Measurements from ENCODE around the gene PLD6.

Gene PLD6

GRCh38 chr17:17155568-17155967 is 50.6 kb downstream of the PLD6 start:
- DNase-seq (ENCODE audit: low spot score), result no peak

DNA sequence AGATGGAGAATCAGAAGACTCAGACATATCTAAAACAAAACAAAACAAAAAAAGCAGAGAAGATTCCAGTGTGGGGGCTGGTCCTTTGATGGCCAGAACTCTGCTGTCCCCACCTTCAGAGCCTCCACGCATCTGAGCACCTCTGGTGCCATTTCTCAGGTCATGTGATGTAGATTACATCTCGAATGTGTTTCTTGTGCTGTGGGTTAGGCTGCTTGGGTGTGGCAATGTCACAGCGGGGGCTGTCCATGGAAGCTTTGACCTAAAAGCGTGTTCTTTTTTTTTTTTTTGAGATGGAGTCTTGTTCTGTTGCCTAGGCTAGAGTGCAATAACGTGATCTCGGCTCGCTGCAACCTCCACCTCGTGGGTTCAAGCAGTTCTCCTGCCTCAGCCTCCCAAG is 51.2 kb downstream of the PLD6 start:
- no peak for DNase-seq (ENCODE audit: low spot score)

DNA sequence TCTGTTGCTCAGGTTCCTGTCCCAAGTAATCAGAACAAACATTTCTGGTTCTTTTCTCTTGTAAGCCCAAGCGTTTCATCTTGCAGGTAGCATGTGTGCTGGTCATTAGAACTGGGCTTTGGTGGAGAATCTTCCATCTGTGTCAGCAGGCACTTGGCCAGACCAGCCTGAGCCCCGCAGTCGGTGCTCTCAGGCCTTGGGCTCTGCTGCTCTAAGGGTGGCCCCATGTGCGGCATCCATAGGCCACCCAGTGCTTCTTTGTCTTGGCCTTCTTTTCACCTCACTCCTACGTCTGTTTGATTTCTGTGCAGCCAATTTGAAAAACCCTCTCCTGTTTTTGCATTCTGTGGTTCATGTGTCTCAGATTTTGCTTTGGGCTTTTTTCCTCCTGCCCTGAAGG is 51.6 kb downstream of the PLD6 start:
- DNase-seq (ENCODE audit: low spot score), result no peak

DNA sequence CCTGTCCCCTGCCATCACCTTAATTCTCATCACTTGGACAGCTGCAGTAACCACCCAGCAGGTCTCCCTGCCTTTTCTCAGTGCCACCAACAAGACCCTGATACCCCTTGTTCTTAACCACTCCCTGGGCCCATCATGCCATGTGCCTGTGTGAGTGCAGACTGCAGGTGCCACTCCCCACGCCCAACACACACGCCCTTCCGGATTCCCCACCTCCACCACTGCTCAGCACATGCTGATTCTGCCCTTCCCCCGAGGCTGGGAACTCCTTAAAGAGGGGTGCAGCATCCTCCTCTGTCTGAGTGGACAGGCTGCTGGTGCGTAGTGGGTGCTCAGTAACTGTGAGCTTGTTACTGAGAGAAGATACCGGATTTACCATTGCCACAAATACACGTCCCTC is 52.4 kb downstream of the PLD6 start:
- DNase-seq (ENCODE audit: low spot score), result no peak

- DNase-seq (ENCODE audit: low spot score), result no peak
Measured at GRCh38 chr17:17153071-17153470, 53.1 kb downstream of the PLD6 start.

DNA sequence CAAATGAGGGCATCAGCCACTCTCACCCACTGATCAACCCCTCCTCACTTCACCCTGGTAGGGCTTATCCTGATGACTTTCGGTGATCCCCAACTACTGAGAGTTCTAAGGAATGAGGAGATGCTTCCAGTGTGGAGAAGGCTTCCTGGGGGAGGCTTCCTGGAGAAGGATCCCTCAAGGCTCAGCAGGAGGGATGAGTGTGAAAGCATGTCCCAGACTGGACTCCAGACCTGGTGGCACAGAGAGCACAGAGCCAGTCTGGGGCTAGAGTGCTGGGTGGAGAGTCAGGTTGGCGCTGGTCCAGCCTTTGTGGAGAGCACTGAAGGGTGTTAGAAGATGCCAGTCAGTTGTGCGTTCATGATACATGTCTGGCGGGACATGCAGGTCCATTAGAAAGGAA is 53.7 kb downstream of the PLD6 start:
- DNase-seq (ENCODE audit: low spot score), result peak; percentile 26

GRCh38 chr17:17151962-17152361 is 54.2 kb downstream of the PLD6 start:
- peak; percentile 89 for DNase-seq (ENCODE audit: low spot score)

DNA sequence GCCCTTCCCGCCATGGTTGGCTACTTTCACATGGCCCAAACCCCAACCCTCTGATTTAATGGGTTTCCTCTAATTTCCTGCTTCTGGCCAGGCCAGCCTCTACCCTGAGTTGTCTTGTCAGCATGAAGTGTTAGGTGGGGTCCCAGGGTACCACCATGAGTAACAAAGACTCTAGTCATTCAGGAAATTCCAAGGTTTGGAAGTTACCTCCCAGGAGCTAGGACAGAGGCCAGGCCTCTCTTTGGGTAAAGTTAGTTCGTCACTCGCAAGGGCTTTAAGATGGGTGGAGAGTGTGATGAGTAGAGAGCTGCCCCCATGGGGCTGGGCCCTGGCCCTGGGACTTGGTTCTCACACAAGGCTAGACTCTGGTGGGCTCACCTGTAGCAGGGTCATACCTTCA is 54.6 kb downstream of the PLD6 start:
- DNase-seq (ENCODE audit: low spot score), result no peak

DNA sequence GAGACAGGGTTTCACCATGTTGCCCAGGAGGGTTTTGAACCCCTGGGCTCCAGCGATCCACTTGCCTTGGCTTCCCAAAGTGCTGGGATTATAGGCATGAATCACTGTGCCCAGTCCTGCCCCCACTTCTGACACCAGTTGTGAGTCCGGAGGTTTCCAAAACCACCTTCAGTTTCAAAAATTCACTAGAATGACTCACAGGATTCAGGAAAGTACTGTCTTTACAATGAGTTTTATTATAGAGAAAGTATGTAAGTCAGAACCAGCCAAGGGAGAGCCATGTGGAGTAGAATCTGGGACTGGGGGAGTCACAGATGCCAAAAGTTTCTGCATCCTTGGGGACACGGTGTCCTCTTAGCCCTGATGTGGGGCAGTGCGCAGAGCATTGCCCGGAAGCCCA is 55.1 kb downstream of the PLD6 start:
- DNase-seq (ENCODE audit: low spot score), result peak; percentile 72

Measured in hepatic stellate cell (primary cell).